HepG2 (cell line): ENCODE results near the gene FBXW2. TPM values are rescaled to one million over a fixed set of nuclear protein-coding genes. Genes with fewer than 3 reads are reported as not detected.
A peak's percentile ranks its signal among the peaks of the same experiment; 100 is the strongest.

ENCODE experiments used
- AGO1 ChIP-seq: fragments of 200-400 bp; formaldehyde crosslinking; IDR thresholded peaks from 2 replicates; pipeline ENCODE4 v1.6.1; 2017; ENCODE audit warnings: mild to moderate bottlenecking, low read depth, low read length, moderate library complexity; ENCODE audit not compliant: poor library complexity, severe bottlenecking
- BORCS8-MEF2B ChIP-seq: sonication (generic); formaldehyde crosslinking; IDR thresholded peaks from 2 replicates; pipeline ENCODE4 v1.8.0; 2022; ENCODE audit warnings: mild to moderate bottlenecking, missing genetic modification reagents
- CCDC6 ChIP-seq: sonication (generic); formaldehyde crosslinking; IDR thresholded peaks from 2 replicates; pipeline ENCODE4 v1.8.1; 2022; ENCODE audit warnings: mild to moderate bottlenecking, missing genetic modification reagents, moderate library complexity
- KDM3A ChIP-seq: IDR thresholded peaks from 2 replicates; pipeline ENCODE4 v1.6.1; 2018; ENCODE audit warnings: low read depth, missing compliant biosample characterization
- LBX2 ChIP-seq: sonication (generic); formaldehyde crosslinking; IDR thresholded peaks from 2 replicates; pipeline ENCODE4 v1.5.0; 2020; ENCODE audit warnings: missing genetic modification reagents, mild to moderate bottlenecking, borderline replicate concordance
- MEF2D ChIP-seq: sonication (generic); formaldehyde crosslinking; IDR thresholded peaks from 2 replicates; pipeline ENCODE4 v1.5.1; 2020; ENCODE audit warnings: mild to moderate bottlenecking, missing genetic modification reagents
- MLLT10 ChIP-seq: sonication (generic); formaldehyde crosslinking; IDR thresholded peaks from 2 replicates; pipeline ENCODE4 v1.4.0; 2020; ENCODE audit warnings: missing genetic modification reagents
- NCOA2 ChIP-seq: sonication (generic); formaldehyde crosslinking; IDR thresholded peaks from 2 replicates; pipeline ENCODE4 v1.8.0; 2022; ENCODE audit warnings: inconsistent platforms
- NFATC3 ChIP-seq: sonication (generic); formaldehyde crosslinking; IDR thresholded peaks from 2 replicates; pipeline ENCODE4 v1.5.1; 2020; ENCODE audit warnings: mild to moderate bottlenecking, missing genetic modification reagents
- NR2F6 ChIP-seq, 2 experiments: IDR thresholded peaks; 2 replicates each; pipeline ENCODE4 v1.6.1; 2016; ENCODE audit warnings: antibody characterized with exemption in 1 of 2, mild to moderate bottlenecking in 1 of 2
- RXRB ChIP-seq: IDR thresholded peaks from 2 replicates; pipeline ENCODE4 v1.6.1; 2016; ENCODE audit warnings: borderline replicate concordance, missing genetic modification reagents, missing compliant biosample characterization
- STAG1 ChIP-seq: sonication (generic); formaldehyde crosslinking; IDR thresholded peaks from 2 replicates; pipeline ENCODE4 v1.4.0; 2020; ENCODE audit warnings: missing genetic modification reagents
- ZFP62 ChIP-seq: sonication (generic); formaldehyde crosslinking; IDR thresholded peaks from 2 replicates; pipeline ENCODE4 v1.4.0; 2020; ENCODE audit warnings: missing genetic modification reagents
- ZFX ChIP-seq: sonication (generic); formaldehyde crosslinking; IDR thresholded peaks from 2 replicates; pipeline ENCODE4 v1.4.0; 2020; ENCODE audit warnings: mild to moderate bottlenecking, low read depth, missing genetic modification reagents, moderate library complexity
- ZNF354B ChIP-seq: sonication (generic); formaldehyde crosslinking; IDR thresholded peaks from 2 replicates; pipeline ENCODE4 v1.8.0; 2022; ENCODE audit warnings: mild to moderate bottlenecking, missing genetic modification reagents
- ZNF468 ChIP-seq: sonication (generic); formaldehyde crosslinking; IDR thresholded peaks from 2 replicates; pipeline ENCODE4 v1.8.0; 2022; ENCODE audit warnings: mild to moderate bottlenecking, moderate library complexity, missing genetic modification reagents
- ZNF501 ChIP-seq: sonication (generic); formaldehyde crosslinking; IDR thresholded peaks from 2 replicates; pipeline ENCODE4 v1.5.1; 2020; ENCODE audit warnings: mild to moderate bottlenecking, moderate library complexity, missing genetic modification reagents
- ZNF574 ChIP-seq: sonication (generic); formaldehyde crosslinking; IDR thresholded peaks from 2 replicates; pipeline ENCODE4 v1.4.0; 2020; ENCODE audit warnings: missing genetic modification reagents
- ZNF672 ChIP-seq: sonication (generic); formaldehyde crosslinking; IDR thresholded peaks from 2 replicates; pipeline ENCODE4 v1.8.1; 2022; ENCODE audit warnings: missing genetic modification reagents
- ZNF703 ChIP-seq: sonication (generic); formaldehyde crosslinking; IDR thresholded peaks from 2 replicates; pipeline ENCODE4 v1.5.1; 2020; ENCODE audit warnings: missing genetic modification reagents, mild to moderate bottlenecking, moderate library complexity, borderline replicate concordance
- ZNF766 ChIP-seq: sonication (generic); formaldehyde crosslinking; IDR thresholded peaks from 2 replicates; pipeline ENCODE4 v1.5.0; 2020; ENCODE audit warnings: missing genetic modification reagents, borderline replicate concordance
- polyA plus RNA-seq, 8 experiments: library from polyadenylated mRNA; depleted of rRNA in 3 of 8; stranded (reverse) in 7 of 8; unstranded in 1 of 8; fragments of >200 nt; fragmentation: Illumina TruSeq in 4 of 8; extraction: Trizol in 4 of 8; gene quantifications; 2 replicates each; pipeline versions ENCODE4 v1.2.1 to v1.2.3, GENCODE V29; 2011 to 2016; ENCODE audit warnings: low read depth in 4 of 8, missing spikeins in 1 of 8, mixed read lengths in 1 of 8; ENCODE audit not compliant: insufficient read depth in 1 of 8
- total RNA-seq, 5 experiments: library from RNA; depleted of rRNA; stranded (reverse); fragments of >200 nt; fragmentation: Illumina TruSeq; extraction: Trizol; gene quantifications; 2 replicates each; pipeline ENCODE4 v1.2.3, GENCODE V29; 2016; ENCODE audit warnings: low read depth in 1 of 5
- TF ChIP-seq, protein P1 (sequence below): sonication (generic); formaldehyde crosslinking; IDR thresholded peaks from 2 replicates; pipeline ENCODE4 v1.5.1; 2020; ENCODE audit warnings: missing genetic modification reagents, mild to moderate bottlenecking, borderline replicate concordance
- TF ChIP-seq, protein P2 (sequence below): sonication (generic); formaldehyde crosslinking; IDR thresholded peaks from 2 replicates; pipeline ENCODE4 v1.4.0; 2020; ENCODE audit warnings: missing genetic modification reagents, borderline replicate concordance
- TF ChIP-seq, protein P3 (sequence below): sonication (generic); formaldehyde crosslinking; IDR thresholded peaks from 2 replicates; pipeline ENCODE4 v1.5.0; 2020; ENCODE audit warnings: mild to moderate bottlenecking, missing genetic modification reagents, moderate library complexity

FBXW2 gene
- total and polyA plus RNA-seq, 2 of the 13 experiments (the other 11 are each of a cell fraction or from before 2014, with no cell fraction given), result 35.4 to 43.1 TPM

DNA sequence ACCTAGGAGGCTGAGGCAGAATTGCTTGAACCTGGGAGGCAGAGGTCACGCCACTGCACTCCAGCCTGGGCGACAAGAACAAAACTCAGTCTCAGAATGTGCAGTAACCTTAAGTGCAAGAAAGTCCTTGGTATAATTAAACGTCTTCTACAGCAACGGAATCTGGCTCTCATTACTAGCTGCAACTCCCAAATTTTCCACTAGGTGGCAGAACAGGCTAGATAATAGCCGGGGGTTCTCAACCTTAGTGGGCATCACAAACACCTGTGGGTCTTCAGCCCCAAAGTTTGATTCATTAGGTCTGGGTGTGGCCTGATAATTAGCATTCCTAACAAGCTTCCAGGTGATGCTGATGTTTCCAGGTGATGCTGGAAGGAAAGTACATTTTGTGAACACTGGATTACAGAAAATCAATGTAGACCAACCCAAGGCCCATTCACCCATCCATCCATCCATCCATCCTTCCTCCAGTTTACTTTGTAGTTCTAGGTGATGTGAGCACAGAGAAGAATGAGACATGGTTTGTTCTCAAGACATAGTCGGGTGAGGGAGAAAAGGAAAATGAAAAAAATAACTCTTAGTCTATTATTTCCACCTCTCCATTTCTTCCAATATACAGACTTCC is 37.3 kb downstream of the FBXW2 start (continued):
- TF ChIP-seq, protein P1, sequence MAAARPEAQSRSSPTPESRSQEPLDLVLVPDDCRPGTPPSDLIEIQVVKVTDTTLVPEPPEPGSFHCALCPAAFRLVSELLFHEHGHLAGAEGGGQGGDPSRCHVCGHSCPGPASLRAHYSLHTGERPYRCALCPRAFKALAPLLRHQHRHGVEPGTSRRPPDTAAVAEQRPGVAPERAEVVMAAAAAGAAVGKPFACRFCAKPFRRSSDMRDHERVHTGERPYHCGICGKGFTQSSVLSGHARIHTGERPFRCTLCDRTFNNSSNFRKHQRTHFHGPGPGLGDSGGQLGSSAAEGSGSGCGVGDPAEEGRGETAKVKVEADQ (CRISPR knock-in tag), result peak; percentile 50; the same call in 1 of the 2 replicates
- TF ChIP-seq, protein P2, sequence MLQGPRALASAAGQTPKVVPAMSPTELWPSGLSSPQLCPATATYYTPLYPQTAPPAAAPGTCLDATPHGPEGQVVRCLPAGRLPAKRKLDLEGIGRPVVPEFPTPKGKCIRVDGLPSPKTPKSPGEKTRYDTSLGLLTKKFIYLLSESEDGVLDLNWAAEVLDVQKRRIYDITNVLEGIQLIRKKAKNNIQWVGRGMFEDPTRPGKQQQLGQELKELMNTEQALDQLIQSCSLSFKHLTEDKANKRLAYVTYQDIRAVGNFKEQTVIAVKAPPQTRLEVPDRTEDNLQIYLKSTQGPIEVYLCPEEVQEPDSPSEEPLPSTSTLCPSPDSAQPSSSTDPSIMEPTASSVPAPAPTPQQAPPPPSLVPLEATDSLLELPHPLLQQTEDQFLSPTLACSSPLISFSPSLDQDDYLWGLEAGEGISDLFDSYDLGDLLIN (CRISPR knock-in tag), result no peak
- no peak for TF ChIP-seq MEF2D (CRISPR knock-in tag)
- TF ChIP-seq BORCS8-MEF2B (CRISPR knock-in tag), result no peak
- peak; percentile 94 for TF ChIP-seq STAG1 (CRISPR knock-in tag)
- no peak for TF ChIP-seq ZFP62 (CRISPR knock-in tag)
- TF ChIP-seq ZNF354B (CRISPR knock-in tag), result no peak
- TF ChIP-seq ZNF501, result 0 out of 2 replicates have a peak, but pooled peaks have one; percentile 40
- TF ChIP-seq AGO1, result no peak
- TF ChIP-seq, protein P3, sequence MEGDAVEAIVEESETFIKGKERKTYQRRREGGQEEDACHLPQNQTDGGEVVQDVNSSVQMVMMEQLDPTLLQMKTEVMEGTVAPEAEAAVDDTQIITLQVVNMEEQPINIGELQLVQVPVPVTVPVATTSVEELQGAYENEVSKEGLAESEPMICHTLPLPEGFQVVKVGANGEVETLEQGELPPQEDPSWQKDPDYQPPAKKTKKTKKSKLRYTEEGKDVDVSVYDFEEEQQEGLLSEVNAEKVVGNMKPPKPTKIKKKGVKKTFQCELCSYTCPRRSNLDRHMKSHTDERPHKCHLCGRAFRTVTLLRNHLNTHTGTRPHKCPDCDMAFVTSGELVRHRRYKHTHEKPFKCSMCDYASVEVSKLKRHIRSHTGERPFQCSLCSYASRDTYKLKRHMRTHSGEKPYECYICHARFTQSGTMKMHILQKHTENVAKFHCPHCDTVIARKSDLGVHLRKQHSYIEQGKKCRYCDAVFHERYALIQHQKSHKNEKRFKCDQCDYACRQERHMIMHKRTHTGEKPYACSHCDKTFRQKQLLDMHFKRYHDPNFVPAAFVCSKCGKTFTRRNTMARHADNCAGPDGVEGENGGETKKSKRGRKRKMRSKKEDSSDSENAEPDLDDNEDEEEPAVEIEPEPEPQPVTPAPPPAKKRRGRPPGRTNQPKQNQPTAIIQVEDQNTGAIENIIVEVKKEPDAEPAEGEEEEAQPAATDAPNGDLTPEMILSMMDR (CRISPR knock-in tag), result peak; percentile 90
- TF ChIP-seq KDM3A, result no peak
- no peak for TF ChIP-seq LBX2
- 0 out of 2 replicates have a peak, but pooled peaks have one; percentile 40 for TF ChIP-seq NFATC3 (CRISPR knock-in tag)
- no peak for TF ChIP-seq NCOA2 (CRISPR knock-in tag)
- peak; percentile 24; the same call in 1 of the 2 replicates for TF ChIP-seq RXRB (CRISPR knock-in tag)
- TF ChIP-seq MLLT10 (CRISPR knock-in tag), result no peak
- TF ChIP-seq ZNF703 (CRISPR knock-in tag), result no peak
- 0 out of 2 replicates have a peak, but pooled peaks have one; percentile 41 for TF ChIP-seq CCDC6
- no peak for TF ChIP-seq ZNF672 (CRISPR knock-in tag)
- no peak for TF ChIP-seq ZNF468
- no peak for TF ChIP-seq NR2F6 (IDR thresholded peaks at IDR 0.05)
- no peak for TF ChIP-seq NR2F6 (CRISPR knock-in tag; IDR thresholded peaks at IDR 0.05)
- no peak for TF ChIP-seq ZNF574
- no peak for TF ChIP-seq ZNF766 (CRISPR knock-in tag)
- TF ChIP-seq ZFX (CRISPR knock-in tag), result no peak
